HG02870 (cell line): Measurements from ENCODE around the gene SLC34A3.
"Not testable (repeated sequence)": the region's sequence is repeated elsewhere in the genome, so short reads cannot be mapped to it uniquely, and the experiment has no call there.

Experiments
- ATAC-seq: cut with Tn5 transposase; IDR thresholded peaks from one replicate; pipeline ENCODE4 v1.9.1; 2021; ENCODE audit warnings: mild to moderate bottlenecking, moderate library complexity; ENCODE audit not compliant: unreplicated experiment

Gene SLC34A3

DNA sequence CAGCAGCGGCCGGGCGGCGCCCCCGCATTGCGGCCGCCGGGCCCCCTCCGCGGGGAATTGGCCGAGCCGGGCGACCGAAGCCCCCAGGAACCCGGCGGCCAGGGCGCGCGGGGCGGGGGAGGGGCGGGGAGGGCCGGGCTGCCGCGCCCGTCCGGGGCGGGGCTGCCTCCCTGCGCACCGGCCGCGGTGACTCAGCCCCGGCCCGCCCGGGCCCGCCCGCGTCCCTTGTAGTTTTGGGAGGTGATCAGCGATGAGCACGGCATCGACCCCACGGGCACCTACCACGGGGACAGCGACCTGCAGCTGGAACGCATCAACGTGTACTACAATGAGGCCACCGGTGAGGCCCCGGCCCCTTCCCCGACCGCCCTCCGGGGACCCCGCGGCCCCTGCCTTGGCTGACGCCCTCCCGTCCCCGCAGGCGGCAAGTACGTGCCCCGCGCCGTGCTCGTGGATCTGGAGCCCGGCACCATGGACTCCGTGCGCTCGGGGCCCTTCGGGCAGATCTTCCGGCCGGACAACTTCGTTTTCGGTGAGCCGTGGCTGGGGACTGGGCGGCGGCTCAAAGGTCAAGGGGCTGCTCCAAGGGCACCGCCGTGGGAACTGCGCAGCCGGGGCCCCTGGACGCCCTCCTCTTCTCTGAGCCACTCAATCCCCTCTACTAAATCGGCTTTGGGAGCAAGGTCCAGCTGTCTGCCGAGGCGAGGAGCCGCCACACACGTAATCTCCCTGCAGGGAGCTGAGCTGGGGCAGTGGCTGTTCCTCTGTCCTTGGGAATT is 11.0 kb downstream of the SLC34A3 start:
- ATAC-seq = peak; percentile 7

DNA sequence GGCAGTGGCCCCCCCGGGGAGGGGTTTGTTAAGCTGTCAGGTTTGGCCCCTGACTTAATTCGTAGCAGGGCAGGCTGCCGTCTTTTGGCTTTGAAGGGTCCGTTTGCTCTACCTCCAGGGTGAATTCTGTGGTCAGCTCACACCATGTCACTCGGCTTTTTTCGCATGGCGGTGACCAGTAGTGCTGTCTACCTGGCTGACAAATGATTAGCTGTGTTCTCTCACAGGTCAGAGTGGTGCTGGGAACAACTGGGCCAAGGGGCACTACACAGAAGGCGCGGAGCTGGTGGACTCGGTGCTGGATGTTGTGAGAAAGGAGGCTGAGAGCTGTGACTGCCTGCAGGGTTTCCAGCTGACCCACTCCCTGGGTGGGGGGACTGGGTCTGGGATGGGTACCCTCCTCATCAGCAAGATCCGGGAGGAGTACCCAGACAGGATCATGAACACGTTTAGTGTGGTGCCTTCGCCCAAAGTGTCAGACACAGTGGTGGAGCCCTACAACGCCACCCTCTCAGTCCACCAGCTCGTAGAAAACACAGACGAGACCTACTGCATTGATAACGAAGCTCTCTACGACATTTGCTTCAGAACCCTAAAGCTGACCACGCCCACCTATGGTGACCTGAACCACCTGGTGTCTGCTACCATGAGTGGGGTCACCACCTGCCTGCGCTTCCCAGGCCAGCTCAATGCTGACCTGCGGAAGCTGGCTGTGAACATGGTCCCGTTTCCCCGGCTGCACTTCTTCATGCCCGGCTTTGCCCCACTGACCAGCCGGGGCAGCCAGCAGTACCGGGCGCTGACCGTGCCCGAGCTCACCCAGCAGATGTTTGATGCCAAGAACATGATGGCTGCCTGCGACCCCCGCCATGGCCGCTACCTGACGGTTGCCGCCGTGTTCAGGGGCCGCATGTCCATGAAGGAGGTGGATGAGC is 11.8 kb downstream of the SLC34A3 start:
- ATAC-seq = no peak

DNA sequence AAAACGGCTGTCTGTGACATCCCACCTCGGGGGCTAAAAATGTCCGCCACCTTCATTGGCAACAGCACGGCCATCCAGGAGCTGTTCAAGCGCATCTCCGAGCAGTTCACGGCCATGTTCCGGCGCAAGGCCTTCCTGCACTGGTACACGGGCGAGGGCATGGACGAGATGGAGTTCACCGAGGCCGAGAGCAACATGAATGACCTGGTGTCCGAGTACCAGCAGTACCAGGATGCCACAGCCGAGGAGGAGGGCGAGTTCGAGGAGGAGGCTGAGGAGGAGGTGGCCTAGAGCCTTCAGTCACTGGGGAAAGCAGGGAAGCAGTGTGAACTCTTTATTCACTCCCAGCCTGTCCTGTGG is 12.5 kb downstream of the SLC34A3 start:
- ATAC-seq = not testable (repeated sequence)

DNA sequence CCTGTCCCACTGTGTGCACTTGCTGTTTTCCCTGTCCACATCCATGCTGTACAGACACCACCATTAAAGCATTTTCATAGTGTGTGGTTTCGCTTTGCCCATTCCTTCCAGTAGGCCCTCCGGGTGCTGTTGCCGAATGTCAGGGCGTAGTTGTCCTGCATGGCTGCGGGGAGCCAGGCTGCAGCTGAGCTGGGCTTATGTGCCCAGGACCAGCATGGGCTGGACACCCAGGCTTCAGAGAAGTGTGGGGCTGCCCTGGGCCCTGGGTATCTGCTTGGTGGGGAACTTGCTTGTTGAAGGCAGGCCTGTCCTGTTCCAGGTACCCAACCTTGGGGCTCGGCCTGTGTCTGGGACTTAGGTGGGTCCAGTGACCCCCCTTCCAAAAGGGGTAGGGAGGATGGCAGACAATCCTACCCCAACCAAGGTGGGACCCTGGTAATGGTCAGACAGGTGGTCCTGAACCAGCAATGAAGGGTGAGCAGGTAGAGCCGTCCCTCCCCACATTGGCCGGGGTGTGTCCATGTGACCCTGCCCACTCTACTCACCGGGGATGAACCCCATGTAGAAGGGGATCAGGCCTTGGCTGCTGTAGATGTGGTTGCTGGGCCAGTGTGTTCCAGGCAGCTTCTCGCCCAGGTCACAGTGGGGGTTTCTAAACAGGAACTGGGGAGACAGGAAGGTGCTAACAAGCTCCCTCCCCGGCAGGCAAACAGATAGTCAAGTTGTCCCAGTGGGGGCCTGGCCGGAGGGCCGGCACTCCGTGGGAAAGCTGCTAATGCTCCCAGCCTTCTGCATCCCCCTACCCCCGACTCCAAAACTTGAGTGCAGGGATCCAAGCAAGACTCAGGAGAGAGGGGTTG is 13.2 kb downstream of the SLC34A3 start:
- no peak for ATAC-seq

DNA sequence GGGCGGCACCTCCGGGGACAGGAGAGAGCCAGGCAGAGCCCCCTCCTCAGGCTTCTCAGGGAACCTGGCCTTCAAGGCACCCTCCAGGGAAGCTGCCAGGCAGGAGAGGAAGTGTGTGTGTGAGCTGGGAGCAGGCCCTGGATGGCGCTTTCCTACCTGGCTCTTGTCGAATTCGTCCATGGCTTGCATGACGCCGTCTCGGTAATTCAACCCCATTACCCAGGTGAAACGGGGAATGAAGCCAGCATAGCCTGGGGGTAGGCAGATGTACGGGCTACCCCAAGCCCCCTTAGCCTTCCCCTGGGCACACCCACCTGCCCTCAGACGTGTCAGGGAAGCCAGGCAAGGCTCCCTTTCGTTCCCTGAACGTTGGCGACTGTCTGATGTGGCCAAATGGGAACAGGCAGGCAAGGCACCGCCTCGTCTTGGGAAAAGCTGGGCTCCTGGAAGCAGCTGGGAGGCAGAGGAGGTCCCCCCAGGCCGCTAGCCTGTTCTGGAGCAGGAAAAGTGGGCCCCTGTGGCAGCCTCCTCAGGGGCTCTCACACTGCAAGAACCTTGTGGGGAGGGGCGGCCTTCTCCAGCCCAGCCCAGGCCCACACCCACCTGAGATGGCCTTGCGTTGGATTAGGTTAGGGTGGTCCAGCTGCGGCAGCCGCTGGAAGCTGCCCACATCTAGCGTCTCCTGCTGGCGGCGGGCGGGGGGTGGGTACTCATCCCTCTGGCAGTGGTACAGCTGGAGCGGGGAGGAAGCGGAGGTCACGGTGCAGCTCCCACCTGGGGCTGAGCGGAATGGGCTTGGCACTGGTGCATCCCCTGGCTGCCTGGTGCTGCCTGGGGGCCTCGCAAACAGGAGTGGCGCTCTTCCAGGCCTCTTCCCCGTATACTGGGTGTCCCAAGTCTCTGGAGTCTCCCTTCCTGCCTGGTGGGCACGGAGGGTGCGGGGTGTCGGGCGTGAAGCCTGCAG is 14.1 kb downstream of the SLC34A3 start:
- ATAC-seq = no peak

DNA sequence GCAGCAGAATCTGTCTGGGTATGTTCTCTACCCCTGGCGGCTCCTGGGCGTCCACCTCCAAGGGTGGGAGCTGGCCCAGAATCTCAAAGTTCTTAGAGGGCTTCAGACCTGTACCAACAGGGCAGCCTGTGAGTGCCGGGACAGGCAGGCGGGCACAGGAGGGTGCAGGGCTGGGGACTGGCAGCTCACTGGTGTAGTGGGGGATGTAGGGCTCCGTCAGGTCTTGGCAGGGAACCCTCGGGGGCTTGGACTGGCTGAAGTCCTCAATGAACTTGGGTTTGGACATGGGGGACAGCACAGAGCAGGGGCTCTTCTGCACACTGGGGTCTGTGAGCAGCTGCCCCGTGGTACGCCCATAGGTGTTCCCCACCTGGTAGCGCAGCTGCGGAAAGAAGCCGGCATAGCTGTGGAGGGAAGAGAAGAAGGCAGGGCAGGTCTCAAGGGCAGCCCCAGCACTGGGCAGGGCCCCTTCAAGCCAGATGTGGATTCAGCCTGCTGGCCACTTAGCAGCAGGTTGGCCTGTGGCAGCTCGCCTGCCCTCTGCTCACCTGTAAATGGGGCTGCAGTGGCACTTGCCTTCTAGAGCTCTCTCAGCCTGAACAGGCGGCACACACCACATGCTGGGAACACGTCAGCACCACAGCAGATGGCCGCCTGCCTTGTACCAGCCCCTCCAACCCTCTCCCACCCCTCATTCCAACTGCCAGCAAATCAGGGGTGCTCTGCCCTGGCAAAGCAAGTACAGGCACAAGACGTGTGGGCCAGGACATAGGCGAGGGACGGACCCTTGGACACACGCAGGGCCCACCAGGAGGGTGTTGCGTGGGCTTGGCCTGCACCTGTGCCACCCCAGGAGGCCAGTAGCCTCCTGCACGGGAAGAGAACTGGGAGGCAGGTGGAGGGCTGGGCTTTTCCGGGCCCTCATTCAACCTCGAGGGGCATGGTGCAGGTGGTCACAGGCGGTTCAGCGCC is 15.0 kb downstream of the SLC34A3 start:
- ATAC-seq = no peak

DNA sequence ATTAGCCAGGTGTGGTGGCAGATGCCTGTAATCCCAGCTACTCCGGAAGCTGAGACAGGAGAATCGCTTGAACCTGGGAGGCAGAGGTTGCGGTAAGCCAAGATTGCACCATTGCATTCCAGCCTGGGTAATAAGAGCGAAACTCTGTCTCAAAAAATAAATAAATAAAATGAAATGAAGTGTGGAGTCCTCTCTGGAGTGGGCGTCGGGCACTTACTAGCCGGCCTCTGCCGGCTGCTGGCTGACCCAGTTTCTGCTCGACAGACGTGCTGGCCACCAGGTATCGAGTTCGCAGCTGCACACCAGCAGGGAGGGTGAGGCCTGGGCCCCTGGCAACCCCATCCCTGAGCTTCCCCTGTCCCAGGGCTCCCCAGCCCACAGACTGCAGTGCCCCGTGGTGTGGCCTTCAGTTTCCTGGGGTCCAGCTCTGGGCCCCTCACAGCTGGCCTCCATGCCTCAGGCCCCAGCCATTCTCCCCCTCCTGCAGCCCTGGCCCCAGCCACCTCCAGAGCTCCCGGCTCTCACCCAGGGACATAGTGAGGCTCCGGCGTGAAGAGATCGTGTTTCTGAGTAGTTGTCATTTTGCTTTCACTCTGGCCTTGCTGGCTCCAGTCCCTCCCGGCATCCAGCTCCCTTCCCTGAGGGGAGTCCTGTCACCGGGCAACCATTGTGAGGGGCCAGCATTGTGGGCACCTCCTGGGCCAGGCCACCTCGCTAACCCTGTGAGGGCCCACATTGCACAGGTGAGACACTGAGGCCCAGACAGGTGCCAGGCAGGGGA is 16.6 kb downstream of the SLC34A3 start:
- ATAC-seq = no peak

DNA sequence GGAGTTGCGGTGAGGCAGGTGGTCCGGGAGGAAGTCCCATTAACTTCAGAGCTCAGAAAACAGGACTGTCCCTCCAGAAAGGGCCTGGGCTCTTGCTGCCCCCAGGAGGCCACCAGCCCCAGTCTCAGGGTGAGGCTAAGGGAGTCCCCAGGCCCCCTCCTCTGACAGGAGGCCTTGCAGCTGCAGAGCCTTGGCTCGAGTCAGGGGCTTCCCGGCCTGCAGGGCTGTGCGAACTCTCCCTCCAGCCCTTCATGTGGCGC is 17.1 kb downstream of the SLC34A3 start:
- no peak for ATAC-seq

DNA sequence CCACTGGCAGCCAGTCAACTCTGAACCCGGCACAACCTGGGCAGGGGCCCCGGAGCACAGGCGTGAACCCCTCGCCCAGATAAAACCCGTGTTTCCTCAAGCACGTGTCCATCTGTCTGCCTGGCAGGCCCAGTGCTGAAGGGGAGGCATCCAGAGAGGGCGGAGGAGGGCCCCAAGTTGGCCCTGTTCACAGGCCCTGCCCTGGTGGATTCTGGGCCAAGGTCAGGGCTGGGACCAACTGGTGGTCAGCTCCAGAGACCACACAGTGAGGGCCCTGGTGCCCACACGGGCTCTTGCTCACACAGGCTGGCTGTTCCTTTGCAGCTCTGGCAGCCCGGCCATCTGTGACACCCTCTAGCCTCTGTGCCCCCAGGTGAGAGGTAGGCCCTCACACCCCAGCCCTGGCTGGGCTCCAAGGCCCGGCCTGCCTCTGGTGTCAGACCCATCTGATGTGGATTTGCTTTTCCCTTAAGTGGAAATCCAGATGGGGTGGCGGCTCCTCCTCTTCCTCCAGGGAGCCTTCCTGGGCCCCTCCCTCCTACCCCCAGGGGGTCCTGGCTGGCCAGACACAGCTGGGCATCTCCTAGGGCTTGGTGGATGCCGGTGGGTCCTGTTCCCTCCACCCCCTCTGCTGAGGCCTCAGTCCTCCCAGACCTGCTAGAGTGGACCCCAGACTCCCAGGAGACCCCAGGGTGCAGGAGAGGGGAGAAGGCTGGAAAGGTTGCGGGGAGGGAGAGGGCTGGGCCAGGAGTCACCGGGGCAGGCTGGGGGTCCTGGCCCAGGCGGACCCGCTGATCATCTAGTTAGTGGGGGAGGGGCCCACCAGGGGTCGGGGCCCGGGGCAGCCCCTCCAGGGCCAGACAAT is 19.9 kb downstream of the SLC34A3 start:
- ATAC-seq = no peak

DNA sequence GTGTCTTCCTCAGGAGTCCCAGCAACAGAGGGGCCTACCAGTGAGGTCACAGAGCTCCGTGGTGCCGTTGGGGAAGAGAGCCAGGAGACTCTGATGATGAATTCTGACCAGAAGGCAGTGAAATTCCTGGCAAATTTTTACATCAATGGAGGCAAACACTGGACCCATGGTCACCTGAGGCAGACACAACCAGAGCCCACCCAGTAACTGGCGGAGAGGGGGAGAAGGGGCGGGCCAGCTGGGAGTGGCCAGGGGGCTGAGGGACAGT is 20.4 kb downstream of the SLC34A3 start, which contains the start of gene STPG3:
Gene STPG3, plus strand, starts transcription at position 93 of the 268 bp plus-strand sequence. Its CDS starts 1 bp downstream, at position 94.
- ATAC-seq = no peak

DNA sequence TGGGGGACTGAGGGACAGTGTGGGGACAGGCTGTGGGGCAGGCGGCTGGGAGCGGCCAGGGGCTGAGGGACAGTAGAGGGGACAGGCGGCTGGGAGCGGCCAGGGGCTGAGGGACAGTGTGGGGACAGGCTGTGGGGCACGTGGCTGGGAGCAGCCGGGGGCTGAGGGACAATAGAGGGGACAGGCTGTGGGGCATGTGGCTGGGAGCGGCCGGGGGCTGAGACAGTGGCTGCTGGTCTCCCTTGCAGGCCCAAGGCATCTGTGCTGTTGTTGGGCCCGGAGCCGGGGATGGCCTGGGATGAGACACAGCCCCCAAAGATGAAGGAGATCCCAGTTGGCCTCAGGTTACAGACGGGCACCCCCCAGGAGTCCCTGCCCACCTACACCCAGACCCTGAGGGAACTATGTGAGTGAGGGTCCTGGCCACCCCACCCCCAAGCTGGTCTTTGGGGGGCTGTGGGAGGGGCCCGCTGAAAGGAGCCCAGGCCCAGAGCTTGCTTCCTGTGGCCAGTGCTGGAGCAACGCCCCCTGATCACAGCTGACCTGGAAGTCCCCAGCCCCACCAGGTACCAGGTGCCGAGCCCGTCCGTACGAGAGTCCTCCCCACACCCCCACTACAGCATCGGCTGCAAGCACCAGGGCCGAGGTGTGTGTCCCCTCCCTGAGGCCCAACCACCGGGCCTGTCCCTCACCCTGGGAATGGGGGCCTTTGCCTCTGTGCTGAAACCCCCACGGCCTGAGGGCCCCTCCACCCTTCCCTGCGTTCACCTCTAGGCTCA is 21.0 kb downstream of the SLC34A3 start:
- no peak for ATAC-seq

DNA sequence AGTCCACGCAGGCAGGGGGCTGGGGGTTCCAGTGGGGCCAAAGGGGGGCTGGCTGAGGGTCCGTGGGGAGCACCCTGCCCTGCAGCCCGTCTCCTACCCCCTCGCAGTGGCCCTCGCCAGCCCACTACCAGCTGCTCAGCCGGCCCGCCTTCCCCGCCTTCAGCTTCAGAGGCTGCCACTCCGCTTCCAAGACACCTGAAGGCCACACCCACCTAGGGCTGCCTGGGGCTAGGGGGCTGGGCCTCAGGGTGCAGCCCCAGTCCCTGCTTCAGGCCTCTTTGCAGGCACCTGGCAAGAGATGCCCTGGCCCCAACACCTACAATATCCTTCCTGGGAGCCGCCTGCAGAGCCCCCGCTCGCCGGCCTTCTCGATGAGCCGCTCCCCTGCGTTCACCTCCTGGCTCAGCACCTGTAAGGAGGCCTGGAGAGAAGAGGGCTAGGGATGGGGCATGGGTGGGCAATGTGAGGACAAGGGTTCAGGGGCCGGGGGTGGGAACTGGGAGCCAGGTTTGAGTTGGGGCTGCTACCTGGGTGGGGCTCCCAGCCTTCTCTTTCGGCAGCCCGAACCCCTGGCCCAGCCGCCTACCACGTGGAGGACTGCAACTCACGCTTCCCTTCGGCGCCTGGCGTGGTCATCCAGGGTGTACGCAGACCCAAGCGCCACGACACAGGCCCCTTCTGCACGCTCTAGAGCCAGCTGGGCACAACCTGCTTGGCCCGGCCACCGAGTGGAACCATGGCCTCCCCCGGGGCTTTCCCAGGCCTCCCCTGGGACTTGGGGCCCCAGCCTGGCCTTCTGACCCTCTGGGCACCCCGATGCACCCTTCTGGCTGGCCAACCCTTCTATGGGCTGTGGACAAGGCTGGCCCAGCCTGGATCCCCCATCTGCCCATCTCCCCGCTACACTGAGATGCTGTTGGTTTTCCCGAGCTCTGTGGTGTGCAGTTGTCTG is 22.1 kb downstream of the SLC34A3 start:
- no peak for ATAC-seq

DNA sequence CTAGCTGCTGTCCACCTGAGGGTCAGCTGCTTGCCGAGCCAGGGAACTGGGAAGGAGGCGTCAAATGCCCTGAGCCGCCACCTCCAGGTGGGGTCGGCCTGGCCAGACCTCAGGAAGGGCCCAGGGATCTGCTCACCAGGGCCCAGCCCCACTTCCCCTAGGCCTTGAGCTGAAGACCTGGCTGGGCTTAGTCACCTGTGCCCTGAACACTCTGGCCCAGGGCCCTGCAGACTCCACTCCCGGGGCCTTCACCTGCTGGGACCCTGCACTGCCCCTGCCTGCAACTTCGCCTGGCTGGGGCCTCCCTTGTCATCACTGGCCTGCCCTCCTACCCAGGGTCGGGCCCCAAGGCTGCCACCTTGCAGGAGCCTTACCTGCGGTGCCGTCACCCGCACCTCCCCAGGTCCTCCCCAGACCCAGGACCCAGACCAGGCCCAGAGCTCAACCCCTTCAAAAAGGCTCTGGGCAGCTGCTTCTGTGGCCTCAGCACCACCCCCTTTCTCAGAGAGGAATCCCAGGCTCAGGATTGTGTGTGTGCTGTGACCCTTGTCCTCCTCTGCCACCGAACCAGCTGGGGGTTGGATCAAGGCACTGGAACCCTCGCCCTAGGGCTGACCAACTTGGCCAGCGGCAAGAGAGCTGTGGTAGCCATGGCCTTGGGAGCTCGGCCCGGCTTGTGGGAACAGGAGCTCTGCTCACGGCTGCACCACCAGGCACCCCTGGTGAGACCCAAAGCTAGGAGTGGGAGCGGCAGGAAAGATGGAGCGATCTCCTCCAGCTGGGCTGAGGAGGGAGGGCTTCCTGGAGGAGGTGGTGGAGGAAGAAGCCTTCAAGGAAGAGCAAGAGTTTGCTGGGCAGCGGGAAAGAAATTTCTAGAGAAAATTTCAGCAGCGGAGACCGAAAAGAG is 23.3 kb downstream of the SLC34A3 start:
- ATAC-seq = no peak

DNA sequence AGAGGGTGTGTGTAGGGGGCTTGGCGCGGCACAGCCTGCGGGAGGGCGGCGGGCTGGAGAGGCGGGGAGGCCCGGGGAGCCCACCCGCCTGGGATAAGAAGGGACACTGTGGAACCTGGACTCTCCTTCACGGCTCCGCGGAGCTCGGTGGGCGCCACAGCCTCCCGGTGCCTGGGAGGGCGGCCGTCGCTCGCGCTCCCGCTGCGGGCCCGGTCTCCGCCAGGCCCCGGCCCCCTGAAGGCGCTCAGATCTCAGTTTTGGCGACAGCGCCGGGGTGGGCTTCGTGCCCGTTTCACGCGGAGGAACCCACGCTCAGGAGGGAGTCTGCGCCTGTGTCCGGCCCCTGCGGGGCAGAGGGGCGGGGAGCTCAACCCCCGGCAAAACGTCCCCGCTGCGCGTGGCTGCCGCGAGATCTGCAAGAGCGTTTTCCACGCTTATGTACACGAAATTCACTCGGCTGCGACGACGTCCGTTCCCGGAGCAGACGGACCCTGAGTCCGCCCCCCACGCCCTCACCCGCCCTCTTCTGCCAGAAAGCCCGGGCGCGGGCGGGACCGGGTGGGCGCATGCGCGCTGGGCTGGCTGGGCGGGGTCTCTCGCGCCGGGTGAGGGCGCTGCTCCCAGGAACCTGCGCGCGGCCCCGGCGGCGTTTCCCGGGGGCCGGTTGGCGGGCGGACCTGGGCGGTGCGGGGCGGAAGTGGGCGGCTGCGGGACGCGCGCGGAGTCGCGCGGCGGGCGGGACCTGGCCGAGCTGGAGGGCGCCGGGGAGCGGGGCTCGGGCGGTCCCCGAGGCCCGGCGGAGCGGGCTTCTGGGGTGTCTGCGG is 24.1 kb downstream of the SLC34A3 start, which contains the start of gene NELFB:
Gene NELFB, plus strand, starts transcription at position 704 of the 824 bp plus-strand sequence.
- ATAC-seq = peak; percentile 56
